SK-N-SH (cell line): ENCODE data around the gene GATAD2B. TPM values are rescaled to one million over a fixed set of nuclear protein-coding genes. Genes with fewer than 3 reads are reported as not detected.

Experiments
- CTCF ChIA-PET: fragments of 300-600, 350-600 bp; formaldehyde crosslinking; extraction: SDS; loops from one replicate; lab custom pipeline; 2021; lab: Yijun Ruan, JAX
- POLR2A ChIA-PET: fragments of 350-600 bp; sonication (Branson Sonifier 250); formaldehyde crosslinking; extraction: SDS; loops from one replicate; lab custom pipeline; 2020; ENCODE audit warnings: antibody characterized with exemption, inconsistent platforms; lab: Yijun Ruan, JAX
- DNase-seq: peaks from one replicate; pipeline ENCODE4 v3.0.0; 2012
- H2AFZ ChIP-seq: fragments of 200-600 bp; sonication (generic); 2 replicates; pipeline ENCODE4 v1.8.1; 2016; ENCODE audit warnings: antibody characterized with exemption, mild to moderate bottlenecking, low read depth
- H3F3A ChIP-seq: fragments of 200-600 bp; sonication (generic); replicated peaks from 2 replicates; pipeline ENCODE3; 2016; ENCODE audit warnings: antibody characterized with exemption, mild to moderate bottlenecking; ENCODE audit not compliant: insufficient read depth
- H3K27ac ChIP-seq, 2 experiments: fragments of 200-500 bp in 1 of 2; fragments of 200-600 bp in 1 of 2; sonication (Bioruptor generic) in 1 of 2; sonication (generic), shearing (Covaris generic) in 1 of 2; 2 replicates each; pipeline versions ENCODE4 v1.5.1 to v1.6.1; 2014 to 2016; ENCODE audit warnings: low read depth in 2 of 2, inconsistent platforms in 1 of 2, low read length in 1 of 2, mild to moderate bottlenecking in 1 of 2, mixed read lengths in 1 of 2
- H3K27me3 ChIP-seq: fragments of 200-600 bp; sonication (generic), shearing (Covaris generic); 2 replicates; pipeline ENCODE4 v1.6.1; 2016; ENCODE audit warnings: mixed run types; ENCODE audit not compliant: insufficient read depth
- H3K36me3 ChIP-seq, 2 experiments: fragments of 200-500 bp in 1 of 2; fragments of 200-600 bp in 1 of 2; sonication (Bioruptor generic) in 1 of 2; sonication (generic) in 1 of 2; replicated peaks in 1 of 2; 2 replicates each; pipeline versions ENCODE3 to v1.5.1; 2014 to 2016; ENCODE audit warnings: low read length in 1 of 2, mild to moderate bottlenecking in 1 of 2; ENCODE audit not compliant: insufficient read depth in 2 of 2, control insufficient read depth in 1 of 2
- H3K4me1 ChIP-seq, 2 experiments: fragments of 200-500 bp in 1 of 2; fragments of 200-600 bp in 1 of 2; sonication (Bioruptor generic) in 1 of 2; sonication (generic), shearing (Covaris generic) in 1 of 2; 2 replicates each; pipeline versions ENCODE4 v1.5.1 to v1.6.1; 2014 to 2016; ENCODE audit warnings: low read depth in 1 of 2, low read length in 1 of 2, mixed run types in 1 of 2; ENCODE audit not compliant: insufficient read depth in 2 of 2, control insufficient read depth in 1 of 2
- H3K4me2 ChIP-seq: fragments of 200-600 bp; sonication (generic), shearing (Covaris generic); 2 replicates; pipeline ENCODE4 v1.6.1; 2017; ENCODE audit warnings: mixed run types
- H3K4me3 ChIP-seq, 2 experiments: fragments of 200-500 bp in 1 of 2; fragments of 200-600 bp in 1 of 2; sonication (Bioruptor generic) in 1 of 2; sonication (generic), shearing (Covaris generic) in 1 of 2; 2 replicates each; pipeline versions ENCODE4 v1.5.1 to v1.8.1; 2014 to 2016; ENCODE audit warnings: low read depth in 2 of 2, inconsistent platforms in 1 of 2, low read length in 1 of 2, mild to moderate bottlenecking in 1 of 2, mixed read lengths in 1 of 2, moderate library complexity in 1 of 2
- H3K79me2 ChIP-seq: fragments of 200-600 bp; sonication (generic); 2 replicates; pipeline ENCODE4 v1.8.1; 2017; ENCODE audit warnings: mild to moderate bottlenecking; ENCODE audit not compliant: insufficient read depth
- H3K9ac ChIP-seq: fragments of 200-600 bp; sonication (generic); 2 replicates; pipeline ENCODE4 v1.6.1; 2017; ENCODE audit warnings: mixed run types
- H3K9me2 ChIP-seq: fragments of 200-600 bp; sonication (generic); 2 replicates; pipeline ENCODE4 v1.6.1; 2017; ENCODE audit warnings: mixed run types
- H3K9me3 ChIP-seq: fragments of 200-600 bp; sonication (generic); 2 replicates; pipeline ENCODE4 v1.6.1; 2017; ENCODE audit warnings: mixed run types, mild to moderate bottlenecking, moderate library complexity
- H4K20me1 ChIP-seq: fragments of 200-600 bp; sonication (generic); 2 replicates; pipeline ENCODE4 v1.6.1; 2017; ENCODE audit warnings: mild to moderate bottlenecking, mixed run types; ENCODE audit not compliant: insufficient read depth
- FOSL2 ChIP-seq: IDR thresholded peaks from 2 replicates; pipeline ENCODE4 v1.4.0; 2012; ENCODE audit warnings: low read depth, mild to moderate bottlenecking, moderate library complexity, borderline replicate concordance
- FOXJ3 ChIP-seq: sonication (generic); formaldehyde crosslinking; IDR thresholded peaks from 2 replicates; pipeline ENCODE4 v1.5.1; 2020; ENCODE audit warnings: mild to moderate bottlenecking, missing genetic modification reagents
- FOXM1 ChIP-seq: IDR thresholded peaks from 2 replicates; pipeline ENCODE4 v1.4.0; 2012; ENCODE audit warnings: low read depth, mild to moderate bottlenecking
- GATA2 ChIP-seq: sonication (generic); formaldehyde crosslinking; IDR thresholded peaks from 2 replicates; pipeline ENCODE4 v1.5.0; 2020; ENCODE audit warnings: mild to moderate bottlenecking, missing genetic modification reagents
- RCOR1 ChIP-seq: fragments of 150-350 bp; IDR thresholded peaks from 2 replicates; pipeline ENCODE4 v1.6.1; 2017; ENCODE audit warnings: antibody characterized with exemption, low read length
- RFX5 ChIP-seq: IDR thresholded peaks from 2 replicates; pipeline ENCODE4 v1.6.1; 2012; ENCODE audit warnings: mild to moderate bottlenecking, improper control_type of control experiment, low read length
- RXRA ChIP-seq: IDR thresholded peaks from 2 replicates; pipeline ENCODE4 v1.4.0; 2012; ENCODE audit warnings: low read depth, mild to moderate bottlenecking, borderline replicate concordance
- SIN3A ChIP-seq: IDR thresholded peaks from 2 replicates; pipeline ENCODE4 v1.6.1; 2012; ENCODE audit warnings: low read depth, mild to moderate bottlenecking, low read length, moderate library complexity, borderline replicate concordance
- SMC3 ChIP-seq: IDR thresholded peaks from 2 replicates; pipeline ENCODE4 v1.6.1; 2012; ENCODE audit warnings: low read depth, low read length, improper control_type of control experiment
- TCF12 ChIP-seq: IDR thresholded peaks from 2 replicates; pipeline ENCODE4 v1.4.0; 2012
- WGBS: methylation state at CpG from one replicate; pipeline ENCODE4 v1.1.6; 2017; ENCODE audit warnings: low lambda C conversion rate; 5-methylcytosine and 5-hydroxymethylcytosine counted together
- polyA plus RNA-seq, 3 experiments: library from polyadenylated mRNA; depleted of rRNA; stranded (reverse); fragments of >200 nt; gene quantifications; 2 replicates each; pipeline ENCODE4 v1.2.3, GENCODE V29; 2012
- TF ChIP-seq, protein P1 (sequence below): IDR thresholded peaks from 2 replicates; pipeline ENCODE4 v1.4.0; 2012; ENCODE audit warnings: low read depth, borderline replicate concordance
- TF ChIP-seq, protein P2 (sequence below): fragments of 150-350 bp; IDR thresholded peaks from 2 replicates; pipeline ENCODE4 v1.6.1; 2016; ENCODE audit warnings: mild to moderate bottlenecking, low read depth, low read length
- TF ChIP-seq, protein P3 (sequence below): fragments of 200-600 bp; sonication (generic); IDR thresholded peaks from 2 replicates; pipeline ENCODE4 v1.6.1; 2017; ENCODE audit warnings: antibody characterized with exemption, mild to moderate bottlenecking, moderate library complexity
- TF ChIP-seq, protein P4 (sequence below): IDR thresholded peaks from 2 replicates; pipeline ENCODE4 v1.6.1; 2012; ENCODE audit warnings: mild to moderate bottlenecking, low read depth, low read length, moderate library complexity

GATAD2B gene
- polyA plus RNA-seq, 1 of the 3 experiments (the other 2 are of a cell fraction) = 2.8 TPM

DNA sequence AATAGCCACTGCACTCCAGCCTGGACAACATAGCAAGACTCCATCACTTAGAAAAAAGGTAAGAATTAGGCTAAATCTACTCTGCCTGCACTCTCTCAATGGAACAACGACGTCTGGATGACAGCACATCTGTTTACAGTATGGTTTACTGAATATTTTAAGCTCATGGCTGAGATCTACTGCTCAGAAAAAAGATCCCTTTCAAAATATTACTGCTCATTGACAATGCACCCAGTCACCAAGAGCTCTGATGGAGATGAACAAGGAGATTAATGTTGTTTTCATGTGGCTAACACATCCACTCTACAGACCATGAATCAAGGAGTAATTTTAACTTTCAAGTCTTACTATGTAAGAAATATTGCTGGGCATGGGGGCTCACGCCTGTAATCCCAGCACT lies 89.6 kb downstream of the GATAD2B start:
- no peaks in the 10 kb centered on the region for H3K27me3 ChIP-seq
- TF ChIP-seq SMC3 (no peak), RXRA (no peak), GATA2 (CRISPR knock-in tag) (no peak), SIN3A (no peak), RCOR1 (no peak), FOXJ3 (no peak), FOSL2 (no peak)
- TF ChIP-seq, protein P1, sequence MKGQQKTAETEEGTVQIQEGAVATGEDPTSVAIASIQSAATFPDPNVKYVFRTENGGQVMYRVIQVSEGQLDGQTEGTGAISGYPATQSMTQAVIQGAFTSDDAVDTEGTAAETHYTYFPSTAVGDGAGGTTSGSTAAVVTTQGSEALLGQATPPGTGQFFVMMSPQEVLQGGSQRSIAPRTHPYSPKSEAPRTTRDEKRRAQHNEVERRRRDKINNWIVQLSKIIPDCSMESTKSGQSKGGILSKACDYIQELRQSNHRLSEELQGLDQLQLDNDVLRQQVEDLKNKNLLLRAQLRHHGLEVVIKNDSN = no peak
- TF ChIP-seq, protein P2, sequence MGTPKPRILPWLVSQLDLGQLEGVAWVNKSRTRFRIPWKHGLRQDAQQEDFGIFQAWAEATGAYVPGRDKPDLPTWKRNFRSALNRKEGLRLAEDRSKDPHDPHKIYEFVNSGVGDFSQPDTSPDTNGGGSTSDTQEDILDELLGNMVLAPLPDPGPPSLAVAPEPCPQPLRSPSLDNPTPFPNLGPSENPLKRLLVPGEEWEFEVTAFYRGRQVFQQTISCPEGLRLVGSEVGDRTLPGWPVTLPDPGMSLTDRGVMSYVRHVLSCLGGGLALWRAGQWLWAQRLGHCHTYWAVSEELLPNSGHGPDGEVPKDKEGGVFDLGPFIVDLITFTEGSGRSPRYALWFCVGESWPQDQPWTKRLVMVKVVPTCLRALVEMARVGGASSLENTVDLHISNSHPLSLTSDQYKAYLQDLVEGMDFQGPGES = no peak
- TF ChIP-seq, protein P3, sequence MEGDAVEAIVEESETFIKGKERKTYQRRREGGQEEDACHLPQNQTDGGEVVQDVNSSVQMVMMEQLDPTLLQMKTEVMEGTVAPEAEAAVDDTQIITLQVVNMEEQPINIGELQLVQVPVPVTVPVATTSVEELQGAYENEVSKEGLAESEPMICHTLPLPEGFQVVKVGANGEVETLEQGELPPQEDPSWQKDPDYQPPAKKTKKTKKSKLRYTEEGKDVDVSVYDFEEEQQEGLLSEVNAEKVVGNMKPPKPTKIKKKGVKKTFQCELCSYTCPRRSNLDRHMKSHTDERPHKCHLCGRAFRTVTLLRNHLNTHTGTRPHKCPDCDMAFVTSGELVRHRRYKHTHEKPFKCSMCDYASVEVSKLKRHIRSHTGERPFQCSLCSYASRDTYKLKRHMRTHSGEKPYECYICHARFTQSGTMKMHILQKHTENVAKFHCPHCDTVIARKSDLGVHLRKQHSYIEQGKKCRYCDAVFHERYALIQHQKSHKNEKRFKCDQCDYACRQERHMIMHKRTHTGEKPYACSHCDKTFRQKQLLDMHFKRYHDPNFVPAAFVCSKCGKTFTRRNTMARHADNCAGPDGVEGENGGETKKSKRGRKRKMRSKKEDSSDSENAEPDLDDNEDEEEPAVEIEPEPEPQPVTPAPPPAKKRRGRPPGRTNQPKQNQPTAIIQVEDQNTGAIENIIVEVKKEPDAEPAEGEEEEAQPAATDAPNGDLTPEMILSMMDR = no peak
- H3K4me1 ChIP-seq = no peaks in the 10 kb centered on the region
- whole genome bisulfite sequencing = 96% methylated on average over 3 of the region's 3 CpGs
- H3K9me3 ChIP-seq = no peaks in the 10 kb centered on the region
- no peak overlapping the region for H3K4me2 ChIP-seq
- peaks cover under 1 to 10% of the 10 kb centered on the region in 2 experiments for H3K36me3 ChIP-seq
- peaks cover 4% of the 10 kb centered on the region for H3F3A ChIP-seq
- CTCF ChIA-PET = no interaction called here
- no peak overlapping the region for H3K9ac ChIP-seq
- peaks cover 45% of the 10 kb centered on the region for H3K79me2 ChIP-seq
- no peak overlapping the region for H2AFZ ChIP-seq
- DNase-seq = no peak
- no peaks in the 10 kb centered on the region for H3K9me2 ChIP-seq
- POLR2A ChIA-PET = interaction anchor here (0.6 kb wide), 1 partner anchor 33 kb away, joined by 3 read pairs; no protein-coding TSS in a partner anchor
- H3K4me3 ChIP-seq = no peak overlapping the region
- H4K20me1 ChIP-seq = peaks cover 3% of the 10 kb centered on the region; the same call in 1 of the 2 replicates
- no peak overlapping the region for H3K27ac ChIP-seq

DNA sequence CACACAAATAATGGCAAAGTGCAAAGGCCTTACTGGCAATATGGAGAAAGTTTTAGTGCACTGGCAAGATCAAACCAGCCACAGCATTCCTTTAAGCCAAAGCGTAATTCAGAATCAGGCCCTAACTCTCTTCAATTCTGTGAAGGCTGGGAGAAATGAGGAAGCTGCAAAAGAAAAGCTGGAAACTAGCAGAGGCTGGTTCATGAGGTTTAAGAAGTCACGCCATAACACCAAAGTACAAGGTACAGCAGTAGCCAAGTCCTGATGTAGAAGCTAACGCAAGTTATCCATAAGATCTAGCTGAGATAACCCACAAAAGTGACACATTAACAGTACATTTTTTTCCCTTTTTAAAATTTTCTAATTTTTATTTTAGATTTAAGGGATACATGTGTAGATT lies 90.5 kb downstream of the GATAD2B start:
- ChIA-PET POLR2A (no interaction called here), CTCF (interaction anchor here (1.6 kb wide), 1 partner anchor 114 kb away, joined by 4 read pairs; the partner anchor contains the start of gene DENND4B)
- Histone ChIP-seq H3K9me3 (no peaks in the 10 kb centered on the region), H3K36me3 (peaks cover 9 to 14% of the 10 kb centered on the region in 2 experiments), H3F3A (peaks cover 6% of the 10 kb centered on the region), H3K9ac (no peak overlapping the region), H4K20me1 (peaks cover 3% of the 10 kb centered on the region; the same call in 1 of the 2 replicates), H3K4me3 (no peak overlapping the region), H3K9me2 (no peaks in the 10 kb centered on the region), H2AFZ (no peak overlapping the region), H3K4me1 (no peaks in the 10 kb centered on the region), H3K4me2 (no peak overlapping the region), H3K27me3 (no peaks in the 10 kb centered on the region), H3K79me2 (peaks cover 38% of the 10 kb centered on the region), H3K27ac (no peak overlapping the region)
- 98% methylated on average over 3 of the region's 3 CpGs for WGBS
- DNase-seq = no peak
- TF ChIP-seq SMC3 (no peak), FOXM1 (no peak), RFX5 (no peak), TCF12 (no peak)
- TF ChIP-seq, protein P4, sequence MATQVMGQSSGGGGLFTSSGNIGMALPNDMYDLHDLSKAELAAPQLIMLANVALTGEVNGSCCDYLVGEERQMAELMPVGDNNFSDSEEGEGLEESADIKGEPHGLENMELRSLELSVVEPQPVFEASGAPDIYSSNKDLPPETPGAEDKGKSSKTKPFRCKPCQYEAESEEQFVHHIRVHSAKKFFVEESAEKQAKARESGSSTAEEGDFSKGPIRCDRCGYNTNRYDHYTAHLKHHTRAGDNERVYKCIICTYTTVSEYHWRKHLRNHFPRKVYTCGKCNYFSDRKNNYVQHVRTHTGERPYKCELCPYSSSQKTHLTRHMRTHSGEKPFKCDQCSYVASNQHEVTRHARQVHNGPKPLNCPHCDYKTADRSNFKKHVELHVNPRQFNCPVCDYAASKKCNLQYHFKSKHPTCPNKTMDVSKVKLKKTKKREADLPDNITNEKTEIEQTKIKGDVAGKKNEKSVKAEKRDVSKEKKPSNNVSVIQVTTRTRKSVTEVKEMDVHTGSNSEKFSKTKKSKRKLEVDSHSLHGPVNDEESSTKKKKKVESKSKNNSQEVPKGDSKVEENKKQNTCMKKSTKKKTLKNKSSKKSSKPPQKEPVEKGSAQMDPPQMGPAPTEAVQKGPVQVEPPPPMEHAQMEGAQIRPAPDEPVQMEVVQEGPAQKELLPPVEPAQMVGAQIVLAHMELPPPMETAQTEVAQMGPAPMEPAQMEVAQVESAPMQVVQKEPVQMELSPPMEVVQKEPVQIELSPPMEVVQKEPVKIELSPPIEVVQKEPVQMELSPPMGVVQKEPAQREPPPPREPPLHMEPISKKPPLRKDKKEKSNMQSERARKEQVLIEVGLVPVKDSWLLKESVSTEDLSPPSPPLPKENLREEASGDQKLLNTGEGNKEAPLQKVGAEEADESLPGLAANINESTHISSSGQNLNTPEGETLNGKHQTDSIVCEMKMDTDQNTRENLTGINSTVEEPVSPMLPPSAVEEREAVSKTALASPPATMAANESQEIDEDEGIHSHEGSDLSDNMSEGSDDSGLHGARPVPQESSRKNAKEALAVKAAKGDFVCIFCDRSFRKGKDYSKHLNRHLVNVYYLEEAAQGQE = no peak
